HG03432 (cell line): ENCODE measurements around the gene VMP1.

Experiments
- ATAC-seq: cut with Tn5 transposase; IDR thresholded peaks from one replicate; pipeline ENCODE4 v1.9.1; 2021; ENCODE audit warnings: mild to moderate bottlenecking, moderate library complexity; ENCODE audit not compliant: unreplicated experiment

Gene VMP1

DNA sequence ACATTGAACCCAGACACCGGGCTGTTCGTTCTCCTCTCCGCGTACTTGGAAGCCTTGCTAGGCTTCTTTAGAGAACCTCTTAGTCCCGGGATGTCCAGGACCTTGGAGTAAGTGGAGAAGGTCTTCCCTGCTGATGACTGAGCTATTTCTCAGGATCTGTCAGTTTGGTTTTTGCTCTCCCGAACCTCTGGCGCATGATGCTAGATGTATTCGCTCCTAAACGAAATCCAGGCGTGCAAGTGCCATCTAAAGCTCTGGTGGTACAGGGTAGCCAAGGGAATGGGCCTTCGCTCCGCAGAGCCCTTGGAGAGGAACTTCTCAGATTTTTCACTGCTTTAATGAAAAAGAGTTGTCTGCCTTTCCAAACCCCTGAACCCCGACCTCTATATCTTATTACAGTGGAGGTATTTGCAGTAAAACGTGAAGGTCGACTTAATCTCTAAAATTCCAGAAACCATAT is 547 bp downstream of the VMP1 start:
- no peak for ATAC-seq

DNA sequence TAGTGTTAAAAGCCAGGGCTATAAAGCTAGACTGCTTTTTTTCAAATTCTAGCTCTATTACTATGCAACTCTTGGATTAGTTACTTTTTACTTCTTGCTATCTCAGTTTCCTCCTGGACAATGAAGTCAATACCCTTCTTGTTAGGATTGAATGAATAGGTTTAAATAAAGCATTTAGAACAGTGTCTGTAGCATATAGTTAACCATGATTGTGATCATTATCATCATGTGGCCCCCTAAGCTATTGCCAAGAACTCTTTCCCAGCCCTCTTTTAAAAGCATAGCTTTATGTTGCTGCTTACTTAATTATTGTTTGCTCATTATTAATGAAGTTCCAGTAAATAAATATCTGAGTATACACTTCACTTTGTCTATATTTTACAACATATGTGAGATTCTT is 4.5 kb downstream of the VMP1 start:
- ATAC-seq: no peak

GRCh38 chr17:59712862-59713261 is 5.4 kb downstream of the VMP1 start:
- ATAC-seq: no peak

GRCh38 chr17:59714255-59714654 is 6.8 kb downstream of the VMP1 start:
- no peak for ATAC-seq

- no peak for ATAC-seq
Observed at GRCh38 chr17:59716427-59716826, 9.0 kb downstream of the VMP1 start.

GRCh38 chr17:59719526-59719925 is 12.1 kb downstream of the VMP1 start:
- ATAC-seq: no peak

- no peak for ATAC-seq
Observed at GRCh38 chr17:59722623-59723022, 15.2 kb downstream of the VMP1 start.

DNA sequence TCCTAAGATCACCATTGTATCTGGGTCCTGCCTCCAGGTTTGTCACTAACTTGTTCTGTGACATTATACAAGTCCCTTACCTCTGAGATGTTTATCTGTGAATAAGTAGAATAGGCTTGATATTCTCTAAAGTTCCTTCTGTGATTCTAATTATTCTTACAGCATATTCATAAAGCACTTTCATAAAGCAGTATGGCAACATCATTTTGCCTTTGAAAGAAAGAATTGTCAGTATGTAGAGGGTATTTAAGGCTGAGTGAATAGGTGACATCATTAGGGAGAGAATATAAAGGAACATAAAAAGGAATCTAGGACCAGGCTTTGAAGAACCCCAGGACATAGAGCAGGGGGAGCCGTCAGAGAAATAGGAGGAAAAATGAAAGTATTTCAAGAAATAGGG is 15.6 kb downstream of the VMP1 start:
- ATAC-seq: no peak

- no peak for ATAC-seq
Observed at GRCh38 chr17:59723607-59724006, 16.2 kb downstream of the VMP1 start.

DNA sequence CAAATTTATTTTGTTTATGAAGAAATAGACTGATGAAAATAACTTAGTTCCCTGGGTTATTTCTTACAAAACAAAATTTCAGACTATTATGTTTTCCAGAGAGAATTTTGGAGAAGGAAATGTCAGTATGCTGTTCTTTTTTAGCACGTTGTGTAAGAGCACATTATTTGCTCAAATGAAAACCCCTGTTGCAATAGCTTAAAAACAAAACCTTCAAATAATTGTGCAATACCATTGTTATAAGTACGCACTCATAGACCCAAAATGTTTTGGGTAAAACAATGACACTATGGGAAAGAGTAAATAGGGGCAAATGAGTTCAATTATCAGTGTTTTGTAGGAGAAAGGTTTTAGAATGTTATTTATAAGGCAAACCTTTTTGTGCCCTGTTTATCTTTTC is 18.2 kb downstream of the VMP1 start:
- no peak for ATAC-seq

DNA sequence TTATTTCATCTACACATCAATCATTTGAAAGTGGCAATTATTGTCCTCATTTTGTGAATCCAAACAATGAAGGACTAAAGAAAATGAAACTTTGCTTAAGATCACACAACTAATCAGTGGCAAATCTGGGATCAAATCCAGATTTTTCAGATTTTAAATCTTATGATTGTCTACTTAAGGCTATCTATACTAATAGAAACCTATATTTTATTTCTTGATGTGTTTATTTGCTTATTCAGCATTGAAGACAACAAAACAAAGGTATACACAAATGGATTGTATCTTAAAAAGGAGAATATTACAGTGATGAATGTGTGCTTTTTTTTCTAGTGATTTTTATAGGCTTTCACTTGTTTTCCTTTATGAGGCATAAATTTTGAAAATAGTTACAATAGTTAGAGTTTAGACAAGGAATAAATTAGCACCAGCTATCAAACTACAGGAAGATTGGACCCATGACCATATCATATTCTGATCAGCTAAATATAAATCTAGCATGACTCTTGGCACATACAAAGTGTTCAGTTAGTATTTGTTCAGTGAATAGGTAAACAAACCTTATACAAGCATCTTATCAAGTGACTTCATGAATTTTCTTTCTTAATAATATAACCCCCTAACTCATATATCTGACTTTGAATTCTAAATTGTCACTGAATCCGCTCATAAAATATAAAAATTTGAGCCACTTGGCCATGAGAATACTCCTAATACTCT is 20.5 kb downstream of the VMP1 start:
- no peak for ATAC-seq

DNA sequence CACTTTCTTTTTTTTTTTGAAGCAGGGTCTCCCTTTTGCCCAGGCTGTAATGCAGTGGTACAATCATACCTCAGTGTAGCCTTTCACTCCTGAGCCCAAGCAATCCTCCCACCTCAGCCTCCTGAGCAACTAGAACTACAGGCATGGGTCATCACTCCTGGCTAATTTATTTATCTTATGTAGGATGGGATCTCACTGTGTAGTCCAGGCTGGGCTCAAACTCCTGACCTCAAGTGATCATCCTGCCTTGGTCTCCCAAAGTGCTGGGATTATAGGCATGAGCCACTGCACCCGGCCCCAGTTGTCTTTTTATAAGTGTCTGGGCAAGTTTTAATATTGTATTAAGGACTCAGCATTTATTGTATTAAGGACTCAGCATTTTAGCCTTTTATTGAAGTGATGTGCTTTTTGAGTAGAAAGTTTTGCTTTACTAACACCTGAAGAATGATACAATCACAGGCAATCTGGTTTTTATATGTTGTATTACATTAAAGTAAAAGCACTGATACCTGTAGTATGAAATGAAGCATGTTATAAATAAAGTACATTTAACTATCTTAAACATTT is 22.9 kb downstream of the VMP1 start:
- ATAC-seq: no peak

DNA sequence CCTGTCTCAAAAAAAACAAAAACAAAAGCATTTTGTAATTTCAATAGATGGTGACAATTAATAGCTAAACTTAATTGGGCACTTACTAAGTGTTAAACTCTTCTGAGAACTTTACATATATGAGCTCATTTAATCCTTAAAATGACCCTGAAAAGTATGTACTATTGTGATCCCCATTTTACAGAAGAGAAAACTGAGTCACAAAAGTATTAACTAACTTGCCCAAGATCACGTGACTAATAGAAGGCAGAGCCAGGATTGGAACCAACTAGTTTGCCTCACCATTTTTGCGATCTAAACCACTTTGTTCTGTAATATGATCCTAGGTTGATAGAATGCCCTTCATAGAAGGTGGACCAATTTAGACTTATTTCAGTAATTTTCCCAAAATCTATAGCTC is 26.2 kb downstream of the VMP1 start:
- no peak for ATAC-seq

DNA sequence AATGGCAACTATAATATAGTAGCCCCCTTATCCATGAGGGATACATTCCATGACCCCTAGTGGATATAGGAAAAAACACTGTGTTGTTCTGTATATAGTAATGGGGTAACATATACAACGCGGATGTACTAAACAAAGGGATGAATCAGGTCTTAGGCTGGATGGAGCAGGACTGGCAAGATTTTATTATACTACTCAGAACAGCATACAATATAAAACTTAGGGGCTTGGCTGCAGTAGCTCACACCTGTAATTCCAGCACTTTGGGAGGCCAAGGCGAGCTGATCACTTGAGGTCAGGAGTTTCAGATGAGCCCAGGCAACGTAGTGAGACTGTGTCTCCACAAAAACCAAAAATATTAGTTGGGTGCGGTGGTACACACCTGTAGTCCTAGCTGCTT is 26.8 kb downstream of the VMP1 start:
- ATAC-seq: no peak

DNA sequence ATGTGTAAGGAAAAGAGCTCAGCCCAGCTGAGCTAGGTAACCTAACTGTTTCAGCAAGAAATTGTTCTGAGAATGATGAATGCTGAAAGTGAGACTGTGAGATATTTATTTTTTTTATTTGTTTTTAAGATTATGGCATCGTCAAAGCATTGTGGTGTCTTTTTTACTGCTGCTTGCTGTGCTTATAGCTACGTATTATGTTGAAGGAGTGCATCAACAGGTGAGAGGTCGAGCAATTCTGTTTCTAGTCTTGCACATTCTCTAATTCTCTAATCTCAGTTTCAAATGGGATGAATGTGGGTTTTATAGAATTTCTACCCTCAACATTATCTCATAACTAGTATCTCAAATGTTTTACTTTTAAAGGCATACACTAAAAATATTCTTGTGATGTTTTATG is 29.9 kb downstream of the VMP1 start:
- ATAC-seq: no peak

DNA sequence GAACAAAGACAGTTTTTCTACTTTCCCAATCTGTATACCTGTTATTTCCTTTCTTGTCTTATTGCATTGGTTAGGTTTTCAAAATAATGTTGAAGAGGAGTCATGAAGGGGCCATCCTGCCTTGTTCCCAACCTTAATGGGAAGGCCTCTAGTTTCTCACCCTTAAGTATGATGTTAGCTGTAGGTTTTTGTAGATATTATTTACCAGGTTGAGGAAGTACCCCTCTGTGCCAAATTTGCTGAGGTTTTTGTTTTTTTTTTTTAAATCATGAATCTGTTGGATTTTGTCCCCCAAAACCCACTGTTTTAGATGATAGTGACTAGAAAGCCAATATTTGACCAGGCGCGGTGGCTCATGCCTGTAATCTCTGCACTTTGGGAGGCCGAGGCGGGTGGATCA is 36.4 kb downstream of the VMP1 start:
- no peak for ATAC-seq

- no peak for ATAC-seq
Observed at GRCh38 chr17:59745040-59745439, 37.6 kb downstream of the VMP1 start.

DNA sequence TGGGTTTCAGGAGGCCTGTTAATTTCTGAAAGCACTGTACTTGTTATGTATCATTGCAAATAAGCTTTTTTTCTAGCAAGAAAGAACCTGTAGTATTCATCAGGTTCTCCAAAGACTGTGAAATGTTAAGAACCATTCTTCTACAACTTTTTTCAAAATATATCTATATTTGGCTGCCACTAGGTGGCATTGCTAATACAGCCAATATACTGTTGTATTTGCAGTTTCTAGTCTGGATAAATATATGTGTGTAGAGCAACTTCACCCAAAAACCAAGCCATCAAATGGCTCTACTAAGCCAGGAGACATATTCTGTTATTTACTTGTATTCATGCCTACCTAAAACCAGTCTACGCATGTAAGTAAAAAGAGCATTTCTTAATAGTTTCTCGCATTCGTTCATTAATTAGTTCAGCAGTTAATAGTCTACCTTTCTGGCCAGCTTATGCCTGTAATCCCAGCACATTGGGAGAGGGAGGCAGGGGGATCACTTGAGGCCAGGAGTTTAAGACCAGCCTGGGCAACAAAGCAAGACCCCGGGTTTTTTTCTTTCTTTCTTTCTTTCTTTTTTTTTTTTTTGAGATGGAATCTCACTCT is 39.5 kb downstream of the VMP1 start:
- ATAC-seq: no peak

DNA sequence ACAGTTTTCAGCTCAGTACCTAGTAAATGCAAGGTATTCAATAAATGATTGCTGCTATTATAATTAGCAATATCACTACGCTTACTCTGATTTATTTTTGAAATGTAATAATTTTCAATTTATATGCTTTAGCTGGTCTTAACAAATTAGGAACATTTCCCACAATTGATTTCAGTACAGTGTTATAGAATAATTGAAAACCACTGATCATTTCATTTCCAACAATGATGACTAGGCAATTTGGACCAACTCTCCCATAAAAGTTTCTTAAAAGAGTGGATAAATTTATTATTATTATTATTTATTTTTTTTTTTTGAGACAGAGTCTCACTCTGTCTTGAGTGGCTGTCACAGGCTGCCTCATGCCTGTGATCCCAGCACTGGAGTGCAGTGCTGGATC is 41.1 kb downstream of the VMP1 start:
- ATAC-seq: no peak

DNA sequence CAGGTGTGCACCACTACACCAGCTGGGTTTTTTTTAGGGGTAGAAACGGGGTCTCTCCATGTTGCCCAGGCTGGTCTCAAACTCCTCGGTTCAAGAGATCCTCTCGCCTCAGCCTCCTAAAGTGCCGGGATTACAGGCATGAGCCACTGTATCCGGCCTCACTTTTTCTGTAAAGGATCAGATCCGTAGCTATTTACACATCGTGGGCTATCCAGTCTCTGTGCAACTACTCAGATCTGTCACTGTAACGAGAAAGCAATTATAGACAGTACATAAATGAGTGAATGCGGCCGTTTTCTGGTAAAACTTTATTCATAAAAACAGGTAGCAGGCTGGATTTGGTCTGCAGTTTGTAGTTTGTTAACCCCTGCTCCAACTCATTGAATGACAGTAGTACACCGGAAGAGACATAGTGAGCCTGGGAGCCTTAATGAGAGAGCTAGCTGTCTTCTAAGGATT is 44.5 kb downstream of the VMP1 start:
- no peak for ATAC-seq

DNA sequence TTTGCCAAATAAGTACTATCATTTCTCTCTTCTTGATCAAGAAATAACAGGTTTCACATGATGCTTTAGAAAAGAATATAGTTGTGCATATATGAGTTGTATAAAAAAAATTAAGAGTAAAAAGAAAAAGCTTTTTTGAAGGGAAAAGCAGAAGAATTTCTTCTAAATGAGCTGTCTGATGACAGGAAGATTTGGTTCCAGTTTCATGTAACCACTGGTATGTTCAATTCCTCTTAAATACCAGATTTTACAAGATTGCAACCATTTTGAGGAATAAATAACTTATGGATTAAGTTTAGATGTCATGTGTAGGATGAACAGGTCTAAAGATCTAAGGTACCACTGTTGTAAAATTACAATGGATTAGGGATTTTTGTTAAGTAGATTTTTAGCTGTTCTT is 45.0 kb downstream of the VMP1 start:
- no peak for ATAC-seq

DNA sequence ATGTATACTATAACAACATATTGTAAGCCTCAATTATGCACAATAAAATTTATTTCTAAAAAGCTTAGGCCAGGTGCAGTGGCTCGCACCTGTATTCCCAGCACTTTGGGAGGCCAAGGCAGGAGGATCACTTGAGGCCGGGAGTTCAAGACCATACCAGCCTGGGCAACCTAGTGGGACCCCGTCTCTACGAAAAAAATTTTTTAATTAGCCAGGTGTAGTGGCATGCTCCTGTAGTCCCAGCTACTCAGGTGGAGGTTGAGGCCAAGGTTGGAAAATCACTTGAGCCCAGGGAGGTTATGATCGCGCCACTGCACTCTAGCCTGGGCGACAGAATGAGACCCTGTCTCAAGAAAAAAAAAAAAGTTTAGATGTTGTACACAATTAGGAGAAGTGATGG is 45.5 kb downstream of the VMP1 start:
- no peak for ATAC-seq
